ENCODE measurements around the gene CHM. TPM values are rescaled to one million over a fixed set of nuclear protein-coding genes. Genes with fewer than 3 reads are reported as not detected.

CHM gene
- total and polyA plus RNA-seq, 2 of the 8 experiments (the other 6 are each of a cell fraction or from before 2014, with no cell fraction given), result 8.6 to 15.5 TPM

GRCh38 chrX:86051741-86052140 is 4.4 kb upstream of the CHM start:
- H2BK12ac ChIP-seq (ENCODE audit: low read depth, low read length), result no peak overlapping the region
- H3K4ac ChIP-seq (replicated peaks; ENCODE audit: insufficient read length, low read depth, low read length), result no peak overlapping the region
- FAIRE-seq (no peak), DNase-seq (ENCODE audit: low read depth in 1 of 2, low spot score in 2 of 2) (no peak)
- no peak overlapping the region for H2BK15ac ChIP-seq (ENCODE audit: low read length)
- ChIA-PET POLR2A (ENCODE audit: partially characterized antibody) (no interaction called here), CTCF (ENCODE audit: partially characterized antibody) (no interaction called here)
- H4K20me1 ChIP-seq (replicated peaks in 1 of 2; ENCODE audit: control insufficient read depth in 1 of 2, insufficient read depth in 2 of 2, low read length in 2 of 2), result no peaks in the 10 kb centered on the region
- H3K79me2 ChIP-seq (ENCODE audit: control insufficient read depth in 1 of 2, insufficient read depth in 2 of 2, low read length in 2 of 2), result peaks cover 0 to 5% of the 10 kb centered on the region in 2 experiments; a peak in 3 of 4 replicates
- no peak overlapping the region for H3K27ac ChIP-seq (ENCODE audit: low read depth, low read length)
- no peak overlapping the region for H3K18ac ChIP-seq (ENCODE audit: extremely low read depth, low read length)
- H4K91ac ChIP-seq (replicated peaks; ENCODE audit: insufficient read length, low read length), result no peak overlapping the region
- H3K23me2 ChIP-seq (ENCODE audit: low read depth, low read length), result no peaks in the 10 kb centered on the region
- H3K23ac ChIP-seq (ENCODE audit: insufficient read length), result no peak overlapping the region
- H3K27me3 ChIP-seq (replicated peaks in 1 of 4; ENCODE audit: control insufficient read depth in 3 of 4, extremely low read depth in 1 of 4, insufficient read depth in 3 of 4, low read length in 3 of 4), result no peaks in the 10 kb centered on the region
- no peaks in the 10 kb centered on the region for H3K79me1 ChIP-seq (ENCODE audit: low read depth, low read length)
- no peak overlapping the region for H3K4me2 ChIP-seq (ENCODE audit: insufficient read depth in 1 of 2, low read depth in 2 of 2, low read length in 2 of 2)
- no peak overlapping the region for H2BK120ac ChIP-seq (replicated peaks; ENCODE audit: low read depth, low read length)
- H3K36me3 ChIP-seq (ENCODE audit: control insufficient read depth in 2 of 4, insufficient read depth in 4 of 4, low read length in 3 of 4), result no peaks in the 10 kb centered on the region
- no peak overlapping the region for H3K56ac ChIP-seq (replicated peaks; ENCODE audit: insufficient read length, low read depth, low read length)
- no peak overlapping the region for H2AK5ac ChIP-seq (ENCODE audit: low read depth, low read length)
- H3K9ac ChIP-seq (replicated peaks in 1 of 4; ENCODE audit: extremely low read depth in 1 of 4, low read depth in 3 of 4, low read length in 3 of 4), result no peak overlapping the region
- no peak overlapping the region for H2AFZ ChIP-seq (ENCODE audit: low read length)
- H4K8ac ChIP-seq (ENCODE audit: extremely low read depth, insufficient read depth, low read length), result no peak overlapping the region
- H3K4me3 ChIP-seq (ENCODE audit: extremely low read depth in 1 of 4, insufficient read depth in 2 of 4, low read depth in 3 of 4, low read length in 4 of 4), result no peak overlapping the region
- H3K9me3 ChIP-seq (ENCODE audit: insufficient read depth in 2 of 2, low read depth in 1 of 2, low read length in 1 of 2), result no peaks in the 10 kb centered on the region
- H2BK20ac ChIP-seq (ENCODE audit: low read length), result no peak overlapping the region
- WGBS, 2 experiments (ENCODE audit: extremely low coverage in 1 of 2, insufficient coverage in 1 of 2, insufficient read length in 1 of 2, insufficient replicate concordance in 2 of 2, low coverage in 1 of 2, low lambda C conversion rate in 2 of 2, missing lambda C conversion rate in 1 of 2), result 67% methylated on average over 2 of the region's 2 CpGs; no CpG with 5 or more reads in 1 of the 2 experiments
- no peak overlapping the region for H4K5ac ChIP-seq (ENCODE audit: insufficient read length, low read depth, low read length)
- peaks cover 0 to 3% (median under 1%) of the 10 kb centered on the region in 4 experiments; a peak in 2 of 7 replicates for H3K4me1 ChIP-seq (replicated peaks in 1 of 4; ENCODE audit: control insufficient read depth in 3 of 4, insufficient read depth in 4 of 4, low read length in 3 of 4)
- no peak overlapping the region for H2BK5ac ChIP-seq (ENCODE audit: low read depth, low read length)
- H3K14ac ChIP-seq (ENCODE audit: insufficient read length), result no peak overlapping the region
- TF ChIP-seq CHD2 (IDR thresholded peaks at IDR 0.05; ENCODE audit: low read length), result no peak
- TF ChIP-seq NANOG (IDR thresholded peaks at IDR 0.05; ENCODE audit: insufficient read depth, low read depth, low read length, poor library complexity, severe bottlenecking), result no peak
- no peak for TF ChIP-seq CEBPB (IDR thresholded peaks at IDR 0.05; ENCODE audit: low read depth, low read length)
- no peak for TF ChIP-seq SIX5 (IDR thresholded peaks at IDR 0.05; ENCODE audit: low read depth, low read length)
- TF ChIP-seq TAF1 (IDR thresholded peaks at IDR 0.05; ENCODE audit: low read depth, low read length), result no peak
